ENCODE results near the gene SAPCD1.

SAPCD1 gene

DNA sequence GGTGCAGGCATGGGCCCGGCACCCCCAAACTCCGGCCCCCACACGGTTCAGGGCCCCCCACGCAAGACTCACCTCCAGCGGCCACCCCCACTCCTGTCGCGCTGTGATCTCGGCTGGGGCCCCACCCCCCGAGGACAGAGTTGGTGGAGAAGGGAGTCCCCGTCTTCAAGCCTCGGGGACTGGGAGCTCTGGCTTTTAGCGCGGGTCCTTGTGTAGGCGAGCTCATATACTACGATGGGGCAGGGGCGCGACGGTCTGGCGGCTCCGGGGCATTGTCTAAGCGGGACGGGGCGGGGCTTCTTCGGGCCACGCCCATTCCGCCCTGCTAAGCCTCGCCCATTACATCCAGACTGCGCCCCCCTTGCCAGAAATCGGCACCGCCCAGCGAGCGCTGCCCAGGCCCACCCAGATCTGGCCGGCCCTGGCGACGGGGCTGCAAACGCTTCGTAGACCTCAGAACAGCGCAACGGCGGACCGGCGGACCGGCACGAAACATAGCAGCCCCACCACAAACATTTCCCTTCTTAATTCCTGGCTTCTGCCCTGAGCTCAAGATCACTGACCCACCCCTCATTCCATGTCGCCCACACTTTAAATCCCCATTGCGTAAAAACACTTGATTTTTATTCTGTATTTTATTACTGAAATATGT, 32.4 kb upstream of the SAPCD1 start:
- no peak for DNase-seq

DNA sequence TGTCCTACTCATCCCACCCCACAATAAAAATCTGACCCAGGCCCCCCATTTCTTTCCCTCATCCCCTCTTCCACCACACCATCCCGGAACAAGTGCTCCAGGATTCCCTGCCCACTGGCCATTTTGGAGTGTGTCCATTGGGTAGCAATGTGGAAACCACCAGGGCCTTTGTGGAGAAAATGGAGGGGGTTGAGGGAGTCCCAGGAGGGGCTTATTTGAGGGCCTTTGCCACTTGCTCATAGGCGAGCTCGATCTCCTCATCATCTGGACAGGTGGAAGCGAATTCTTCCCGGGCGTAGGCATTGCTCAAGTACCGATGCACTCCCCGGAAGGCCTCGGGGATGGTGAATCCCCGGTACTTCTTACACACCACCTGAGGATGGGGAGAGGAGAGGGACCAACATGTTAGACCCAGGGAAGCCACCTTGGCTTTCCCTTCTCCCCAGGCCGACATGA, 31.8 kb upstream of the SAPCD1 start:
- no peak for DNase-seq

DNA sequence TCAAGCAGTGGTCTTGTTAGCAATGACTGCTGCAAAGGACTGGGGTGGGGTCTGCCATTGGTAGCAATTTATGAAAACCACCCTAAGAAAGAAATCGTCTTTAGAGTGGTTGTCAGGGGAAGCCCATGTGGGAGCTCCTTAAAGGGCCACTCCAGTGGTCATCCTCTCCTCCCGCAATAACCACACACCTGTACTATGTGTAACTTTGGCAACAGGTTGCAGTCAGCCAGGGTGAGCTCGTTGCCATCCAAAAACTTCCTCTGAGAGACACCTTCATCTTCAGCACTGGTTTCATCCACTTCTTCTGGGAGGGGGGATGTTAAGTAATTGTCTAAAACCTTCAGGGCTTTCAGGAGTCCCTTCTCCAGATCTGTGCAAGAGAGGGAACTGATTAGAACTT, 30.4 kb upstream of the SAPCD1 start:
- no peak for DNase-seq

DNA sequence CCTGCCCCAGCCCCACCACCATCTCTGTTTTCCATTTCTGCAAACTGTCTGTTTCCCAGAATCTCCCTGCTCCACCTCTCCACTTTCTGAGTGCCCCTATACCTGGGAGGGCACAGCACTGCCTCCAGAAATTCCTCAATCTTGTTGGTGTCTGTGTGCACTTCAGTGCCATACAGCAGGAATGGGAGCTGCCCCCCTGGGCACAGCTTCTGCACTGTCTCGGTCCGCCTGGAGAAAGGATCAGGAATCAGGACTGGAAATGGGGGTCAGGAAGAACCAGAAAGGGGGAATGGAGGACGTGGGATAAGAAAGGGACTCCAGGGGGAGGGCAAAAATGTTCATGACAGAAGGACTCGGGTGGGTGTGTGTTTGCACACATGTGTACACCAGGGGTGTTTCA, 28.7 kb upstream of the SAPCD1 start:
- DNase-seq, result no peak

DNA sequence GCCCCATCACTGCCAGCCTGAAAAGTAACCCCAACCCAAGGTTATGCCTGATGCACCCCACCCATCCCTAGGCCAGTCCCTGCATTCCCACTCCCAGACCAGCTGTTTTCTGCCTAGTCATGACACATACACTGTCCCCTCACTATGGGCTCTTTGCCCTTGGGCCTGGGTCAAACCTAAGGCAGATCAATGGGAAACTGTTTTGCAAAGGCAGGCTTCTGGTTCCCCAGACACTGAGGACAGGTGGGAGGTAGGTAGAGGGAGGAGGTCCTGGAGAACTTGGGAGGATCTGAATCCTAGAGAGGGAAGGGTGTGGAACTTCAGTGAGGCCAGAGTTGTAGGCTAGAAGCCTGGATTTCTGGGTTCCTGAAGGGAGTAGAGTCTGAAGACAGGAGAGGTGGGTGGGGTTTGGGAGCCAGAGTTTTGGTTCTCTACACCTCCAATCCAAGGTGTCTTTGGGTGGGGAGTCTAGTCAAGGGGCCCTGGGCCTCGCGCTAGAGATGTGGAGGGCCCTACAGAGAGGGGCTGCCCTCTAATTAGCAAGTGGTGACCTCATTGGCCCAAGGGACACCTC, 28.1 kb upstream of the SAPCD1 start:
- no peak for DNase-seq

DNA sequence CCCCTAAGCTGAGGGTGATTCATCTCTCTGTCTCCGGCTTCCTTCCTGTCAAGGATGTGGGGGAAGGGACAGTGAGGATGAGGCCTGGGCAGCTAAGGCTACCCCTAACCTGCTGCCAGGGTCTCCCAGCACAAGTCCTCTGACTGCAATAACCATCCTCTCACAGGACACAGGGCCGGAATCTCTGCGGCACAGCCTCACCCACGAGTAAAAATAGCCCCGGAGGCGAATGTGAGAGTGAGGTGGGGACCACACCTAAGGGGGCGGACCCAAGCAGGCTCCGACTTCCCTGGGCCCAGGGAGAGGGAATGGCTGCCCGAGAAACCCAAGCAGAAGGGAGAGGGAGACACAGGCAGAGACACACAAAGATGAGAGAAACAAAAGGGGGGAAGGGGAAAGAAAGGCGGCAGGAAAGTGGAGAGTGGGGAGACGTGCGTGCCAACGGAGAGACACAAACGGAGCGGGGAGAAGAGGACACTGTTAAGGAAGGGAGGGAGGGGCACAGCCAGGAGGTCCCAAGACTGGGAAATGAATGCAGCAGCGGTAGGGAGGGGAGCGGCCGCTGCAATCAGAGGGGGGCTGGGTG, 27.5 kb upstream of the SAPCD1 start:
- no peak for DNase-seq

DNA sequence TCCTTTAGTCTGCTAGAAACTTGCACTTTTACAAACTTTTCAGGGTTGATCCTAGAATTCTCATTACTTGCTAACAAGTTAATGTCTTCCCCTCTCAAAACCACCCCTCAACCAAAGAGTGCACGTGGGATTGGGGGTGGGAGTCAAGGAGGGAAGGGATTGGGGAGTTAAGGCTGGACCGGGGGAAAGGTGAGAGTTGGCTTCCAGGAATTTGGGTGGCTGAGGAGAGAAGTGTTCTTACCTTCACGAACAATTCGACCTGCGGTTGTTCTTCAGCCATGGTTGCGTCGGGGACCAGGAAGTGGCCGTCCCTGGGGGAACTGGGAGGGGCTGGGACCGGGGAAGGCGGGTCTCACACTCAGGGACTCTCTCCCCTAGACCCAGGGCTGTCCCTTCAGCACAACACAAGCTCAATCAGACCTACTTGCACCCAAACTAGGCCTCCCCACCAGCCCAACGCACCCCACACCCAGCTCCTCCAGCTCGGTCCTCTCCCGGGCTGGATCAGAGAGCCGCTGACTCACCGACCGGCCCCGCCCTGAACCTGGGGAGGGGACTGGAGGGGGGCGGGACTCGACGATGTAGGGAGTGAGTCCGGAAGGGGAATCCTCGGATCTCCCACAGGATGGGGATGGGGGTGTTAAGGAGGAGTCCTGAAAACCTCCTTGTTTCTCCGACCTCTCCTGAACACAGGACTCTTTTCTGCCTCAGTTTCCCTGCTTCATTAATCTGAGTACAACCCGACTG, 26.3 kb upstream of the SAPCD1 start, which contains the start of gene CLIC1:
CLIC1 (minus strand) TSS at position 510 of the 747 bp plus-strand sequence; CDS start at position 280, 230 bp downstream.
- DNase-seq, result no peak

GRCh38 chr6:31736768-31737314, 25.6 kb upstream of the SAPCD1 start:
- no peak for DNase-seq

GRCh38 chr6:31737315-31737990, 25.0 kb upstream of the SAPCD1 start:
- DNase-seq, result no peak

DNA sequence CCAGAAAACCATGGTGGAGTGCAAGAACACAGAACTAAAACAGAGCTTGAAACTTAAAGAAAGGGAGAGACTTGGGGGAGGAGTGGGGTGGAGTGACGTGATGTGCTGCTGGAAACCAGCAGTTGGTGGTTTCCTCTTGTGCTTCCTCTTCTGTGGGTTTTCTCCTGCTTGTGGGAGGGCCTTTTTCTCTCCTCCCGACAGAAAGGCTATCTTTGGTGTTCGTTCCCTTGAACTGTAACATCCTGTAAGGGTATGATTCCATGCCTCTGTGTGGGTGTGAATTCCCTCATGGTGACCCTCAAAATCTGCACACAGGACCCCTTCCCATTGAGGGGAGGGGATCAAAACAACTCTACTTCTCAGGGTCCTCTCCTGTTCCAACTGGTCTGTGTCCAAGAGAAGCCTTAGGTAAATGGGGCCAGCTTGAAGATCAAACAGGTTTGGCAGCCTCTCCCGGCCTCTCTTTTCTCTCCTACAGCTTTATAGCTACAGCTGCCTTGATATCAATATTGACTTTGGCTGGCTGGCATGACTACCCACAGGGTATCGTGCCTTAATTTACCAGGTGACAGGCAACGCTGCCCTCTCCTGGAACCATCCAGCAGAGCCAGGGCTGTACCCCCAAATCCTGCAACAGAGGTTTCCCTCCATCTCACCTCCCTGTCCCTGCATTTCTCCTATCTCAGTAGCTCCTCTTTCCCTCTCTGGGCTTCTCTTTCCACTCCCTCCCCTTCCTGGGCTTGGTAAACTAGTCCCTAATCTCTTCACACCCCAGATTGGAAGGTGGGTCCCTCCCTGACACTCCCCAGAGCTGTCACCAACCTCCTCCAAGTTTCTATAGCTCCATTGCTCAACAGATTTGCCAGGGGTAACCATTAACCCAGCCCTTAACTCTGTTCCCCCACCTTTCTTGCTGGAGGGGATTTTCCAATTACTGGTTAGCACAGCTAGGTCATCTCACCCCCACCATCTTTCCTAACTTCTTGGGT, 24.2 kb upstream of the SAPCD1 start:
- DNase-seq, result no peak

- DNase-seq, result no peak
These were observed 22.6 kb upstream of the SAPCD1 start, which contains the start of gene MSH5 for GRCh38 chr6:31739639-31740396. TSS of gene MSH5 (plus strand) at chr6:31740005. CDS start at chr6:31740467, 462 bp downstream.

GRCh38 chr6:31740397-31741223, 21.8 kb upstream of the SAPCD1 start:
- no peak for DNase-seq

DNA sequence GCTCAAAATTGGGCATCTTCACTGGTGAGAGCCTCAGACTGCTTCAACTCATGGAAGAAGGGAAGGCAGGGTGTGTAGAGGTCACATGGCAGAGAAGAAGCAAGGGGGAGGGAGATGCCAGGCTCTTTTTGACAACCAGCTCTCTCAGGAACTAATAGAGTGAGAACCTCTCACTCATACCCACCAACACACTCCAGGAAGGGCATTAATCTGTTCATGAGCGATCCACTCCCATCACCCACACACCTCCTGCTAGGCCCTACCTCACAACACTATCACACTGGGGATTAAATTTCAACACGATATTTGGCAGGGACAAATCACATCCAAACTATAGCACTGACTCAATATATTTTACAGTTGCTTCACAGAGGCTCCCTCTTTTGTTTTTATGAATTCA, 20.6 kb upstream of the SAPCD1 start:
- DNase-seq, result no peak

DNA sequence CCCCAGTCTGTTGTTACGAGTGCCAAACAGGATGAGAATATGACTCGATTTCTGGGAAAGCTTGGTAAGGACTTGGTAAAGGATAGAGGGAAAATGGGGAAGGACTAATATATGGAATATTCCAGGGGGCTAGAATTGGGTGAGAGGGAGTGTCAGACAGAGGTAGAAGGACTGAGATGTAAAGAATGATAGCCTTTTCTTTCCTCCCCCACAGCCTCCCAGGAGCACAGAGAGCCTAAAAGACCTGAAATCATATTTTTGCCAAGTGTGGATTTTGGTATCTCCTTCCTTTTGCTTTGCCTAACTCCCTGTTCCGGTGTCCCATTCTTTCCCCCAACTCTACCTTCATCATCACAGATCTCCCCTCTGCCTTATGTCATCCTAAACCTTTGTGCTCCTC, 19.6 kb upstream of the SAPCD1 start:
- no peak for DNase-seq

- no peak for DNase-seq
These were observed 18.0 kb upstream of the SAPCD1 start for GRCh38 chr6:31744422-31744821.

DNA sequence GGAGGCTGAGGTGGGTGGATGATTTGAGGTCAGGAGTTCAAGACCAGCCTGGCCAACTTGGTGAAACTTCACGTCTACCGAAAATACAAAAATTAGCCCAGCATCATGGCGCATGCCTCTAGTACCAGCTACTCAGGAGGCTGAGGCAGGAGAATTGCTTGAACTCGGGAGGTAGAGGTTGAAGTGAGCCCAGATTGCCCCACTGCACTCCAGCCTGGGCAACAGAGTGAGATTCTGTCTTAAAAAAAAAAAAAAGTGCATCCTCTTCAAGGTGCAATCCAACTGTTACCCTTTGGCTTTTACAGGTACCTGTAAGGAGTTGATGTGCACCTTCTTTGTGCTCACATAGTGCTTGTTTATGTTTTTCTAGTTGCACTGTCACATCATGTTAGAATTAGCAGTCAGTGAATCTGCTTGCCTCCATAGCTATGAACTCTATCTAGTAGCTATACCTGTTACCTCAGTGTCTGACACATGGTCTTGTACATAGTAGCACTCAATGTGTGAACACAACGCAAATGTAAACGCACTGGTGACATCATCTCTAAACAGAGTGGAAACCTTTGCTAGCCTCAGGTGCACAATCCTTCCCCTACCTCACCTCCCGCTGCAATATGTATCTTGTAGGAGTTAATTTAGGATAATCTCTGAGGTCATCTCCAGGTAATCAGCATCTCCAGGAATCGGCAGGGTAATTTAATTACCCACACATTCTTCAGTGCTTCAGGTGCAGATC, 13.0 kb upstream of the SAPCD1 start:
- no peak for DNase-seq

DNA sequence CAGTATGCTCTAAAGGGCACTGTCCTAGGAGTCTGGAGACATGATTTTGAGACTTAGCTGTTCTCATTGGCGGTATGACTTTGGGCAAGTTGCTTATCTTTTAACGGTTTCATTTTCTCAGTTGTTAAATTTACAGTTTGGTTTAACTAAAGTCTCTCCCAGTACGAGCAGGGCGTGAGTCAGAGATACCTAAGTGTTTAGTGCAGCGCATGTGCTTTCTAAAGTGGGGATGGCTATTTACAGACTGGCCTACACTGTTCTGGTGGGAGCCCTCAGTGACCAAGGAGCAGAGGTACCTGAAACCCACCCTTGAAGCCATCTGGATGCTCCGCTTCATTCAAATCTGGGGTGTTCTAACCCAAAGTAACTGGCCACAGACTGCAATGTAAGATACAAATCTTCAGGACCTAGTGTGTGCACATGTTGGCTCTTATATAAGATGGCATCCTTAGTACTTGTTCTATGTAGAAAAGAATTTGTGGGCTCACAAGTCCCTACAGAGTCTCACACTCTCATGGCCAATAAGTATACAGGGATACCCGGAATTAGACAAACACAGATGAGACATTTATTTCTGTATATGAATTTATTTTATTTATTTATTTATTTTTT, 11.9 kb upstream of the SAPCD1 start:
- DNase-seq, result no peak

- DNase-seq, result no peak
These were observed 9.6 kb upstream of the SAPCD1 start for GRCh38 chr6:31752739-31753319.
